K562 (cell line): ENCODE results near the gene PBX1. TPM values are rescaled to one million over a fixed set of nuclear protein-coding genes. Genes with fewer than 3 reads are reported as not detected.
A peak's percentile ranks its signal among the peaks of the same experiment; 100 is the strongest.

ENCODE experiments used
- ATAC-seq: fragments of 200-7000 bp; cut with Tn5 transposase; 3 replicates; pipeline ENCODE4 v1.9.1; 2020; ENCODE audit warnings: moderate library complexity
- BruUV-seq: library from RNA; stranded (reverse); fragments of 400-500 nt; replicated peaks from 2 replicates; lab custom pipeline; 2021; lab: Mats Ljungman, UMichigan
- CTCF ChIA-PET: fragments of 300-600 bp; formaldehyde crosslinking; extraction: SDS; loops from one replicate; lab custom pipeline; 2021; ENCODE audit warnings: low intra/inter-chr PET ratio; lab: Yijun Ruan, JAX
- POLR2A ChIA-PET: fragments of 300-600, 350-650 bp; sonication (Branson Sonifier 250); formaldehyde crosslinking; extraction: SDS; loops from one replicate; lab custom pipeline; 2021; ENCODE audit warnings: antibody characterized with exemption, inconsistent platforms; lab: Yijun Ruan, JAX
- DNase-seq, 4 experiments: peaks; one replicate each; pipeline versions ENCODE4 v3.0.0 to v3.0.0-alpha.2; 2011 to 2018; ENCODE audit warnings: low spot score in 3 of 4, mixed read lengths in 3 of 4; ENCODE audit errors: extremely low read depth in 1 of 4
- FAIRE-seq: peaks from 2 replicates; lab custom pipeline; 2011; peaks lifted over from hg19 to GRCh38; lab: Jason Lieb, UNC
- H2AFZ ChIP-seq: 2 replicates; pipeline ENCODE4 v1.6.0; 2011; ENCODE audit warnings: low read depth, low read length, control low read depth, inconsistent platforms
- H3K27ac ChIP-seq: fragments of 200-600 bp; 3 replicates; pipeline ENCODE4 v1.8.0; 2011; ENCODE audit warnings: low read depth, mild to moderate bottlenecking, control low read depth, inconsistent platforms, low read length, moderate library complexity, mixed read lengths; ENCODE audit errors: extremely low read depth
- H3K27me3 ChIP-seq, 2 experiments: fragments of 300-600 bp in 1 of 2; 2 replicates in 1 of 2; 3 replicates in 1 of 2; pipeline versions ENCODE4 v1.6.0 to v1.8.0; 2011; ENCODE audit warnings: inconsistent platforms in 2 of 2, low read length in 2 of 2, mild to moderate bottlenecking in 1 of 2, mixed read lengths in 1 of 2, moderate library complexity in 1 of 2; ENCODE audit not compliant: control insufficient read depth in 2 of 2, insufficient read depth in 2 of 2
- H3K36me3 ChIP-seq: fragments of 300-600 bp; 3 replicates; pipeline ENCODE4 v1.8.0; 2011; ENCODE audit warnings: mild to moderate bottlenecking, low read length, inconsistent platforms; ENCODE audit not compliant: control insufficient read depth, insufficient read depth
- H3K4me1 ChIP-seq, 2 experiments: fragments of 200-600 bp in 1 of 2; replicated peaks in 1 of 2; 2 replicates in 1 of 2; 3 replicates in 1 of 2; pipeline versions ENCODE4 v1.5.1 to v1.8.0; 2011; ENCODE audit warnings: inconsistent platforms in 2 of 2, low read length in 2 of 2, mild to moderate bottlenecking in 1 of 2, mixed read lengths in 1 of 2, moderate library complexity in 1 of 2; ENCODE audit not compliant: control insufficient read depth in 2 of 2, insufficient read depth in 2 of 2
- H3K4me2 ChIP-seq: 2 replicates; pipeline ENCODE4 v1.6.1; 2011; ENCODE audit warnings: low read length, control low read depth, inconsistent platforms, mixed read lengths; ENCODE audit not compliant: insufficient read depth
- H3K4me3 ChIP-seq: fragments of 200-600 bp; sonication (generic), shearing (Covaris generic); 2 replicates; pipeline ENCODE4 v1.5.1; 2016; ENCODE audit warnings: control low read depth, inconsistent platforms
- H3K79me2 ChIP-seq: fragments of 200-600 bp; 3 replicates; pipeline ENCODE4 v1.8.0; 2011; ENCODE audit warnings: low read length, inconsistent platforms; ENCODE audit not compliant: control insufficient read depth, insufficient read depth
- H3K9ac ChIP-seq, 2 experiments: 2 replicates each; pipeline versions ENCODE4 v1.6.0 to v1.6.1; 2011; ENCODE audit warnings: low read depth in 2 of 2, low read length in 2 of 2, control low read depth in 1 of 2, inconsistent platforms in 1 of 2, mild to moderate bottlenecking in 1 of 2, mixed read lengths in 1 of 2; ENCODE audit not compliant: insufficient read depth in 1 of 2
- H3K9me1 ChIP-seq: one replicate; pipeline ENCODE4 v1.6.0; 2011; ENCODE audit warnings: inconsistent platforms, mild to moderate bottlenecking, low read length, moderate library complexity; ENCODE audit not compliant: control insufficient read depth, insufficient read depth
- H3K9me3 ChIP-seq: replicated peaks from 2 replicates; pipeline ENCODE4 v1.5.1; 2011; ENCODE audit warnings: low read depth, low read length, inconsistent platforms; ENCODE audit not compliant: control insufficient read depth, insufficient read depth
- H4K20me1 ChIP-seq: replicated peaks from 2 replicates; pipeline ENCODE4 v1.6.1; 2011; ENCODE audit warnings: low read length, inconsistent platforms, mixed read lengths; ENCODE audit not compliant: control insufficient read depth, insufficient read depth
- AFF1 ChIP-seq, 2 experiments: fragments of 450-650 bp; IDR thresholded peaks; 2 replicates each; pipeline ENCODE4 v1.6.1; 2018; ENCODE audit warnings: mild to moderate bottlenecking in 2 of 2, low read depth in 1 of 2; ENCODE audit not compliant: partially characterized antibody in 2 of 2
- CREM ChIP-seq: IDR thresholded peaks from 2 replicates; pipeline ENCODE4 v1.6.1; 2014; ENCODE audit warnings: antibody characterized with exemption, low read depth
- NR2C2 ChIP-seq, 2 experiments: fragments of 200-800 bp in 1 of 2; sonication (Bioruptor generic) in 1 of 2; sonication (generic) in 1 of 2; formaldehyde crosslinking in 1 of 2; IDR thresholded peaks; 2 replicates each; pipeline versions ENCODE4 v1.6.1 to v1.8.0; 2016 to 2022; ENCODE audit warnings: mild to moderate bottlenecking in 1 of 2, missing compliant biosample characterization in 1 of 2, missing genetic modification characterization in 1 of 2, missing genetic modification reagents in 1 of 2
- SMARCA4 ChIP-seq: fragments of 450-650 bp; IDR thresholded peaks from 2 replicates; pipeline ENCODE4 v1.6.1; 2016
- WGBS: fragments of 100-300 bp; shearing (Covaris generic); methylation state at CpG from one replicate; pipeline ENCODE4 v1.1.6; 2016; ENCODE audit warnings: low coverage, mixed read lengths; ENCODE audit not compliant: insufficient coverage; ENCODE audit errors: missing lambda C conversion rate; 5-methylcytosine and 5-hydroxymethylcytosine counted together
- in situ Hi-C: fragments of 300-500 bp; cut with MboI; formaldehyde crosslinking; loops from 4 replicates; pipeline ENCODE4 v1.15.0; 2018; ENCODE audit warnings: inconsistent platforms, mixed read lengths
- intact Hi-C: fragments of 100-400 bp; cut with micrococcal nuclease; formaldehyde crosslinking; loops from 2 replicates; pipeline ENCODE4 v1.14.2; 2022
- polyA plus RNA-seq, 8 experiments: library from polyadenylated mRNA; depleted of rRNA in 4 of 8; stranded (reverse) in 5 of 8; unstranded in 3 of 8; fragments of >200 nt; fragmentation: Nextera tagmentation in 2 of 8; fragmentation: Illumina TruSeq in 1 of 8; extraction: Ambion mirVana in 2 of 8; extraction: Trizol in 1 of 8; gene quantifications; 2 replicates each; pipeline versions ENCODE4 v1.2.1 to v1.2.3, GENCODE V29; 2011 to 2014; ENCODE audit warnings: inconsistent platforms in 1 of 8, missing spikeins in 1 of 8
- total RNA-seq, 7 experiments: library from RNA; depleted of rRNA in 6 of 7; stranded (reverse); fragments of >200 nt in 6 of 7; fragmentation: Illumina TruSeq in 2 of 7; extraction: Trizol in 2 of 7; gene quantifications; 2 replicates each; pipeline versions ENCODE4 v1.2.1 to v1.2.3, GENCODE V29; 2011 to 2021; ENCODE audit warnings: low replicate concordance in 1 of 7
- TF ChIP-seq, protein P1 (sequence below), 2 experiments: fragments of 450-650 bp in 1 of 2; sonication (generic) in 1 of 2; formaldehyde crosslinking; conservative IDR thresholded peaks; 2 replicates each; pipeline versions ENCODE4 v1.4.0 to v1.8.1; 2020 to 2022; ENCODE audit warnings: mild to moderate bottlenecking in 1 of 2, missing genetic modification reagents in 1 of 2
- TF ChIP-seq, protein P2 (sequence below), 2 experiments: IDR thresholded peaks; 2 replicates each; pipeline ENCODE4 v1.6.1; 2011; ENCODE audit warnings: borderline replicate concordance in 1 of 2, control low read depth in 1 of 2, low read depth in 1 of 2, low read length in 1 of 2, mild to moderate bottlenecking in 1 of 2, mixed read lengths in 1 of 2, moderate library complexity in 1 of 2; ENCODE audit not compliant: insufficient read depth in 1 of 2, insufficient read length in 1 of 2, poor library complexity in 1 of 2, severe bottlenecking in 1 of 2; ENCODE audit errors: extremely low read depth in 1 of 2

The PBX1 gene
- total and polyA plus RNA-seq, 9 of the 15 experiments (the other 6 are each of a cell fraction or from before 2014, with no cell fraction given) = 0.03 to 0.62 (median 0.17) TPM

DNA sequence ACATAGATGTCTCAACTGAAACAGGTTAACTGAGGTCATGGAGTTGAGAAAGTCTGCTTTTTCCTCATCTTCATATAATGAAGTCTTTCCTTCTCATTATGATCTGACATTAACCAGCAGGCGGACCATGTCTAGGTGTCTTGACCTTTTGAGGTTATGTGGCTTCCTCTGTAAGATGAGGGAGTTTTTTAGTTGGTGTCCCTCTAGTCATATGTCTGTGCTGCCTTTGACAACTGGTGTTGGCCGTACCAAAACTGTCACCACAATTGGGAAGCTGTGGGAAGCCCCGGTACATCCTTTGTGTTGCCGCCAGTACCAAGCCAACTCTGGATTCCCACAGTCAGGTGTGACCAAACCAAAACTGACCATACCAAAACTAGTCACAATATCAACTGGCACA is 105.1 kb downstream of the PBX1 start:
- H3K9me1 ChIP-seq = no peaks in the 10 kb centered on the region
- H3K4me3 ChIP-seq = no peak overlapping the region
- TF ChIP-seq, protein P1, sequence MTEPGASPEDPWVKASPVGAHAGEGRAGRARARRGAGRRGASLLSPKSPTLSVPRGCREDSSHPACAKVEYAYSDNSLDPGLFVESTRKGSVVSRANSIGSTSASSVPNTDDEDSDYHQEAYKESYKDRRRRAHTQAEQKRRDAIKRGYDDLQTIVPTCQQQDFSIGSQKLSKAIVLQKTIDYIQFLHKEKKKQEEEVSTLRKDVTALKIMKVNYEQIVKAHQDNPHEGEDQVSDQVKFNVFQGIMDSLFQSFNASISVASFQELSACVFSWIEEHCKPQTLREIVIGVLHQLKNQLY (CRISPR knock-in tag; conservative IDR thresholded peaks at IDR 0.05) = no peak
- TF ChIP-seq CREM = no peak
- TF ChIP-seq, all 486 proteins: peak for 0
- ChIA-PET CTCF (no interaction called here), POLR2A (no interaction called here)
- FAIRE-seq = no peak
- H3K36me3 ChIP-seq = no peaks in the 10 kb centered on the region
- H3K4me1 ChIP-seq = no peaks in the 10 kb centered on the region
- H3K27ac ChIP-seq = no peak overlapping the region
- no peak overlapping the region for H3K9ac ChIP-seq
- intact Hi-C loops = no loop called here
- H2AFZ ChIP-seq = no peak overlapping the region
- DNase-seq = no peak
- H3K4me2 ChIP-seq = no peak overlapping the region
- H3K79me2 ChIP-seq = no peaks in the 10 kb centered on the region
- no TSS peak for BruUV-seq
- 1% methylated on average over 4 of the region's 4 CpGs for WGBS
- H4K20me1 ChIP-seq = no peaks in the 10 kb centered on the region
- no peaks in the 10 kb centered on the region for H3K9me3 ChIP-seq
- in situ Hi-C loops = no loop called here
- H3K27me3 ChIP-seq = no peaks in the 10 kb centered on the region; a peak in 1 of 5 replicates
- ATAC-seq = no peak

DNA sequence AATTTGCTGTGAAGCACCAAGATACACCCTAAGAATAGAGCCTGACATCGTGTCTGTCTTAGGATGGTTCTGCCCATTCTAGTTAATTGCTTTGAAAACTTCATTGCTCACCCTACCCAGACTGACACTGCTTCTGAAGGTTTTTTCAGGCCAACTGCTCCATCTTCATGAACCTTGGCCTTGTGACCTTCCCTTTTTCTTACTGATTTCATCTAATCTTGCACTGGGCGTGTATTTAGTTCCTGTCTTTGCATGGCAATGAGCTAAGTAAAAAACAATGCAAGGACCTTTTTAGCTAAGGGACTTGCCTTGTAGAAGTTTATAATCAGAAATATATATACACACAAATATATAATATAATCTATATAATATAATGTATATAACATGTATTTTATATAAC is 108.0 kb downstream of the PBX1 start:
- WGBS = 0% methylated on average over 2 of the region's 2 CpGs
- Histone ChIP-seq H3K9me3 (no peaks in the 10 kb centered on the region), H3K9ac (no peak overlapping the region), H3K79me2 (no peaks in the 10 kb centered on the region), H3K36me3 (no peaks in the 10 kb centered on the region), H3K4me1 (no peaks in the 10 kb centered on the region), H3K4me3 (no peak overlapping the region), H3K27ac (no peak overlapping the region), H4K20me1 (no peaks in the 10 kb centered on the region), H3K9me1 (no peaks in the 10 kb centered on the region)
- in situ Hi-C loops = no loop called here
- ChIA-PET POLR2A (interaction anchor here (0.6 kb wide), 1 partner anchor 192 kb away, joined by 3 read pairs; no protein-coding TSS in a partner anchor), CTCF (no interaction called here)
- no peak for DNase-seq
- no peak for ATAC-seq
- intact Hi-C loops = no loop called here
- TF ChIP-seq NR2C2 (CRISPR knock-in tag; IDR thresholded peaks at IDR 0.05) = no peak
- TF ChIP-seq NR2C2 (tag; IDR thresholded peaks at IDR 0.05) = peak; percentile 59
- TF ChIP-seq, protein P2, sequence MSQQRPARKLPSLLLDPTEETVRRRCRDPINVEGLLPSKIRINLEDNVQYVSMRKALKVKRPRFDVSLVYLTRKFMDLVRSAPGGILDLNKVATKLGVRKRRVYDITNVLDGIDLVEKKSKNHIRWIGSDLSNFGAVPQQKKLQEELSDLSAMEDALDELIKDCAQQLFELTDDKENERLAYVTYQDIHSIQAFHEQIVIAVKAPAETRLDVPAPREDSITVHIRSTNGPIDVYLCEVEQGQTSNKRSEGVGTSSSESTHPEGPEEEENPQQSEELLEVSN (IDR thresholded peaks at IDR 0.05; ENCODE audit: borderline replicate concordance in 1 of 2, extremely low read depth in 1 of 2, insufficient read depth in 1 of 2, insufficient read length in 1 of 2, low read depth in 1 of 2, low read length in 1 of 2, poor library complexity in 1 of 2, severe bottlenecking in 1 of 2) = no peak
- TF ChIP-seq AFF1 (IDR thresholded peaks at IDR 0.05; ENCODE audit: low read depth in 1 of 2, partially characterized antibody in 2 of 2) = no peak
- no peak for TF ChIP-seq SMARCA4
- TF ChIP-seq, all 486 proteins: peak for 1
- Histone ChIP-seq H3K4me2 (no peak overlapping the region), H3K27me3 (peaks cover 0 to under 1% of the 10 kb centered on the region in 2 experiments; a peak in 1 of 5 replicates), H2AFZ (no peak overlapping the region)
- no peak for FAIRE-seq
- no TSS peak for BruUV-seq
